Measurements from ENCODE around the gene TRAF3IP1. TPM values are rescaled to one million over a fixed set of nuclear protein-coding genes. Genes with fewer than 3 reads are reported as not detected.

TRAF3IP1 gene
- total RNA-seq, 1 donor = 7.6 TPM

DNA sequence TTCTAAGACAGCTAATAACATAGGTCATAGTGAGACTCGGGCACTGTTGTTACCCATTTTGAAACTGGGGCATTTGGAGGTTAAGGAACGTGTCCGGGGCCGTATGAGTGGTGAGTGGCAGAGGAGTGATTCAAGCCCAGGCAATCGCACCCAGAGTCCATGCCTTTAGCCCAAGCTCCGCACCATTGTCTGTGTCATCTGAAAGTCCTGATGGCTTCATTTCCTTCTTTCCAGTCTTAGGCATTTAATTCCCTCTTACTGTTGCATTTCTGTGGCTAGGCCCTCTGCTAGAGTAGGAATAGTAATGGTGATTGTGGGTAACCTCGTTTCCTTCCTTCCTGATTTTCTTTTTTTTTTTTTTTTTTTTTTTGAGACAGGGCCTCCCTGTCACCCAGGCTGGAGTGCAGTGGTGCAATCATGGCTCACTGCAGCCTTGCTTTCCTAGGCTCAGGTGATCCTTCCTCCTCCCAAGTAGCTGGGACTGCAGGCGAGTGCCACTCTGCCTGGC lies 56.6 kb downstream of the TRAF3IP1 start:
- peak overlapping the region; percentile 83 for H3K27ac ChIP-seq (ENCODE audit: low read depth, low read length)
- H3K4me2 ChIP-seq (ENCODE audit: insufficient read depth, low read length) = peak overlapping the region; percentile 28
- TF ChIP-seq, protein P1, sequence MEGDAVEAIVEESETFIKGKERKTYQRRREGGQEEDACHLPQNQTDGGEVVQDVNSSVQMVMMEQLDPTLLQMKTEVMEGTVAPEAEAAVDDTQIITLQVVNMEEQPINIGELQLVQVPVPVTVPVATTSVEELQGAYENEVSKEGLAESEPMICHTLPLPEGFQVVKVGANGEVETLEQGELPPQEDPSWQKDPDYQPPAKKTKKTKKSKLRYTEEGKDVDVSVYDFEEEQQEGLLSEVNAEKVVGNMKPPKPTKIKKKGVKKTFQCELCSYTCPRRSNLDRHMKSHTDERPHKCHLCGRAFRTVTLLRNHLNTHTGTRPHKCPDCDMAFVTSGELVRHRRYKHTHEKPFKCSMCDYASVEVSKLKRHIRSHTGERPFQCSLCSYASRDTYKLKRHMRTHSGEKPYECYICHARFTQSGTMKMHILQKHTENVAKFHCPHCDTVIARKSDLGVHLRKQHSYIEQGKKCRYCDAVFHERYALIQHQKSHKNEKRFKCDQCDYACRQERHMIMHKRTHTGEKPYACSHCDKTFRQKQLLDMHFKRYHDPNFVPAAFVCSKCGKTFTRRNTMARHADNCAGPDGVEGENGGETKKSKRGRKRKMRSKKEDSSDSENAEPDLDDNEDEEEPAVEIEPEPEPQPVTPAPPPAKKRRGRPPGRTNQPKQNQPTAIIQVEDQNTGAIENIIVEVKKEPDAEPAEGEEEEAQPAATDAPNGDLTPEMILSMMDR (IDR thresholded peaks at IDR 0.05; ENCODE audit: extremely low read depth, low read depth, low read length) = no peak
- no peaks in the 10 kb centered on the region for H3K36me3 ChIP-seq (ENCODE audit: insufficient read depth, low read length)
- H3K4me1 ChIP-seq (ENCODE audit: insufficient read depth, low read length) = peaks cover 47% of the 10 kb centered on the region
- H3K27me3 ChIP-seq (ENCODE audit: insufficient read depth, low read length) = no peaks in the 10 kb centered on the region
- H3K4me3 ChIP-seq (ENCODE audit: insufficient read depth, low read length) = no peak overlapping the region
- peak overlapping the region; percentile 74 for H2AFZ ChIP-seq (ENCODE audit: low read length)
- H3K9me3 ChIP-seq (ENCODE audit: low read depth, low read length) = no peaks in the 10 kb centered on the region
- DNase-seq (ENCODE audit: insufficient read length, low spot score, missing footprints) = no peak
- H3K79me2 ChIP-seq (ENCODE audit: insufficient read depth, low read length) = peaks cover 8% of the 10 kb centered on the region
- no peaks in the 10 kb centered on the region for H4K20me1 ChIP-seq (ENCODE audit: insufficient read depth, low read length)

DNA sequence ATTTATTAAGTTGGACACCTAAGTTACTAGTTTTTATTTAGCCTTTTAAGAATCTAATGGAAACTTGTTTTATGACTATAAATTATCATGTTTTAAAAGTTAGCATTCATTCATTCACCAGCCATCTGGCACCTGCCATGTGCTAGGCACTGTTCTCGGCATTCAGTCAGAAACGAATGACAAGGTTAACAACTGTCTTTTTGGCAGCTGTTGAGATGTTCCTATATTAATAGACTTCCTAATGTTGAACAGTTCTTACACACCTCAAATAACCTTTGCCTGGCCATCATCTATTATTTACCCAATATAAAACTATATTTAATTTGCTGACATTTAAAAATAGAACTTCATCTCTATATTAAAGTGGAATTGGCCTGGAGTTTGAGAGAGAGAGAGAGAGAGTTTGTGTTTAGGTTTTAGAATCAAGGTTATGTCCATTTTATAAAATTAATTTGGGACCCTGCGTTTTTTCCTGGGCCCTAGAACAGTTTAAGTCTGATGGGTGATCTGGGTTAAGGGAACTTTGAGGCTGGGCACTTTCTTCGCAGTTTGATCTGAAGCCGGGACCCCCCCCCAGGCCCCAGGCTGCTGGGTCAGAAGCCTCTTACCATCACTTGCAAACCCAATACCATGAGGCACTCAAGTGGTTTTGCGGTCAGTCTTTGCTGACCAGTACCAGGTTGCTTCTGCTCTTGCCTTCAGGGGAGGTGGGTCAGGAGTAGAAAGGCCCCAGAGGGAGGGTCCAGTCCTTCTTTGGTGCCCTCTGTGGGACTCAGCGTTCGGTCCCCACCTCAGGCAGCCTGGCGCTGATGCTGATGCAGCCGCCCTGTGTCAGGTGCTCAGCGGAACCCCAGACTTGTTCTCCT lies 58.1 kb downstream of the TRAF3IP1 start:
- Histone ChIP-seq H3K4me2 (ENCODE audit: insufficient read depth, low read length) (no peak overlapping the region), H3K27ac (ENCODE audit: low read depth, low read length) (peak overlapping the region; percentile 93)

DNA sequence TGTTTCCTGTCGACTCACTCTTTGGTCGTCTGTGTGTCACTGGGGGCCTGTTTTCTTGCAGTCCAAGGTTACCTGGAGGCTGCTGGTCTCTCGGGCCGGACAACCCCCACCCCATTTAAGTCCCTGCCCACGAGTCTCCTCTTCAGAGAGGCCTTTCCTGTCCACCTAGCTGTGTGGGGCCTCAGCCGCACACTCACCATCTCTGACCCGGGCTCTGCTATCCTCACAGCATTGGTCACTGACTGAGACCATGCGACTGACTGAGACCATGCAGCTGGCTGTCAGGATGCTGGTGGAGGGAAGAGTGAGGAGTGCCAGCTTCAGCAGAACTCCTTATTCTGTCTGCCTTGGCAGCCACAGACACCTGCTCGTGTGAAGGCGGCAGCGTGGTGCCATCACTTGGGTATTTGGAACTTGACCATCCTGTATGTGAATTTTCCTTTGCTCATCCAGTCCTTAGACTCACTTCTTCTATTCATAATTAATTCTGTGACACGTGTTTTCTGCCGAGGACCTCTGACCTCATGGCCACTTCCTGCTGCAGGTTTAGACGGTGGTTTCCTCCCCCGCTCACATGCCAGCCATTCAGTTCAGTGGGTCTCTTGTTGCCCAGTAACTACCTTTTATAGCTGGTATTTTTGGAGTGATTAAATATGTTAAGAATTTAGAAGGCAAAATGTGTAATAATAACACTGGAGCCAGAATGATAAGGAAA lies 58.9 kb downstream of the TRAF3IP1 start:
- Histone ChIP-seq H3K79me2 (ENCODE audit: insufficient read depth, low read length) (peaks cover 8% of the 10 kb centered on the region), H3K4me3 (ENCODE audit: insufficient read depth, low read length) (no peak overlapping the region), H3K36me3 (ENCODE audit: insufficient read depth, low read length) (no peaks in the 10 kb centered on the region), H2AFZ (ENCODE audit: low read length) (peak overlapping the region; percentile 10), H3K4me2 (ENCODE audit: insufficient read depth, low read length) (peak overlapping the region; percentile 11), H4K20me1 (ENCODE audit: insufficient read depth, low read length) (no peaks in the 10 kb centered on the region), H3K9me3 (ENCODE audit: low read depth, low read length) (no peaks in the 10 kb centered on the region), H3K27me3 (ENCODE audit: insufficient read depth, low read length) (no peaks in the 10 kb centered on the region), H3K27ac (ENCODE audit: low read depth, low read length) (peak overlapping the region; percentile 93), H3K4me1 (ENCODE audit: insufficient read depth, low read length) (peaks cover 50% of the 10 kb centered on the region)
- peak; percentile 82 for DNase-seq (ENCODE audit: insufficient read length, low spot score, missing footprints)
- TF ChIP-seq, protein P1 (IDR thresholded peaks at IDR 0.05; ENCODE audit: extremely low read depth, low read depth, low read length) = no peak

More for the DNA sequence above, 58.1 kb downstream of the TRAF3IP1 start:
- Histone ChIP-seq H3K79me2 (ENCODE audit: insufficient read depth, low read length) (peaks cover 8% of the 10 kb centered on the region), H4K20me1 (ENCODE audit: insufficient read depth, low read length) (no peaks in the 10 kb centered on the region), H3K9me3 (ENCODE audit: low read depth, low read length) (no peaks in the 10 kb centered on the region), H3K4me1 (ENCODE audit: insufficient read depth, low read length) (peaks cover 50% of the 10 kb centered on the region), H2AFZ (ENCODE audit: low read length) (no peak overlapping the region), H3K4me3 (ENCODE audit: insufficient read depth, low read length) (no peak overlapping the region), H3K36me3 (ENCODE audit: insufficient read depth, low read length) (no peaks in the 10 kb centered on the region), H3K27me3 (ENCODE audit: insufficient read depth, low read length) (no peaks in the 10 kb centered on the region)
- TF ChIP-seq, protein P1 (IDR thresholded peaks at IDR 0.05; ENCODE audit: extremely low read depth, low read depth, low read length) = no peak
- DNase-seq (ENCODE audit: insufficient read length, low spot score, missing footprints) = no peak

DNA sequence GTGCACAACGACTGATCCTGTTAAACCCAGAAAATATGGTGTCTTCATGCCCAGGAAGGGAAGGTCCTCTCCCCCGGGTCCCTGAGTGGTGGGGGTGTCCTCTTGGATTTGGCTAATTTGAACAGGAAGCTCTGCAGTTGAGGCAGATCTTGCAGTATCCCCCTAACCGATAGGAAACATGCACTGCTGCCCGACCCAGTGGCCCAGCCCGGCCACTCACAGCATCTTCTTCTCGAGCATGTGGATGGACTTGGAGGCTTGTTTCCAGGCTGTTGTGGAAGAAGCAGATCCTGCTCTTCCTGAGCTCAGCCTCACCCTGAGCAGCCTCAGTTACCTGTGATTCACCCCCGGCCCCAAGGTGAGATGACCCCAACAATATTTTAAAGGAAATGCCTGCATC lies 60.0 kb downstream of the TRAF3IP1 start:
- Histone ChIP-seq H3K27ac (ENCODE audit: low read depth, low read length) (peak overlapping the region; percentile 93), H3K4me1 (ENCODE audit: insufficient read depth, low read length) (peaks cover 50% of the 10 kb centered on the region), H3K79me2 (ENCODE audit: insufficient read depth, low read length) (peaks cover 8% of the 10 kb centered on the region), H3K4me3 (ENCODE audit: insufficient read depth, low read length) (no peak overlapping the region), H3K27me3 (ENCODE audit: insufficient read depth, low read length) (no peaks in the 10 kb centered on the region), H3K9me3 (ENCODE audit: low read depth, low read length) (no peaks in the 10 kb centered on the region), H2AFZ (ENCODE audit: low read length) (no peak overlapping the region), H3K36me3 (ENCODE audit: insufficient read depth, low read length) (no peaks in the 10 kb centered on the region), H4K20me1 (ENCODE audit: insufficient read depth, low read length) (no peaks in the 10 kb centered on the region), H3K4me2 (ENCODE audit: insufficient read depth, low read length) (peak overlapping the region; percentile 26)
- no peak for DNase-seq (ENCODE audit: insufficient read length, low spot score, missing footprints)
- TF ChIP-seq, protein P1 (IDR thresholded peaks at IDR 0.05; ENCODE audit: extremely low read depth, low read depth, low read length) = no peak
